ENCODE data around the gene DUS4L.

Gene DUS4L

DNA sequence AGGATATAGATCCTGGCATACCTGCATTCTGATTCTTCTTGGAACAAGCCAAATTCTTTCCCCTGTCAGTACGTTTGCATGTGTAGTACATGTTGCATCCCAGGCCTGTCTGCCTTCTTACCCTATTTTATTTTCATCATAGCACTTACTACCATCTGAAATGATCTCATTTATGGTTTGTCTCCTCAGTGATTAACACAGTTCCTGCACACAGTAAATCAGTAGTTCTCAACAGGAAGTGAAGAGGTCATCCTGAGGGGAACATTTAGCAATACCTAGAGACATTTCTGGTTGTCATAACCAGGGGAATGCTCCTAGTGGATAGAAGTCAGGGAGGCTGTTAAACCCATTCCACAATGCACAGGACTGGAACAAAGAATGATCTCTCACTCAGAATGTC lies 58.7 kb downstream of the DUS4L start:
- DNase-seq = no peak

DNA sequence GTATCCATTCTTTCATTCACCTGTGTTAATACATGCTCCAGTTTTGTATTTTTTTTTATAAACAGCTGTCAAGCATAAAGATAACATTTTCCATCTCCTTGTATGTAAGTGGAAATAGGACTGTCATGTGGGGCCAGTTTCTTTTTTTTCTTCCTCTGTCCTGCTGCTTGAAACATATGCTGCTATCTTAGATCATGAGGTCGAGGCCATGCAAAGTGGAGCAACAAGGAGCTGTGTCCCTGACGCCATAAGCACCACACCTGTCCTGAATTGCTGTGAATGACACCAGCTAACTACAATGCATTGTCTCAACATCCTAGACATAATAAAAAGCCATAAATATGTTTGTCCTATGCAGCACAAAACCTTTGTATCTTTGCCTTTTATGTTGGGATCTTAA lies 59.1 kb downstream of the DUS4L start:
- no peak for DNase-seq

GRCh38 chr7:107627002-107627401 lies 63.2 kb downstream of the DUS4L start:
- DNase-seq = no peak
